Right cardiac atrium (tissue), 5 donors: ENCODE results near the gene KIF13A. TPM values are rescaled to one million over a fixed set of nuclear protein-coding genes. Genes with fewer than 3 reads are reported as not detected.
A peak's percentile ranks its signal among the peaks of the same experiment; 100 is the strongest.

Experiments used
- ATAC-seq, 2 donors: fragments of 200-7000 bp; cut with Tn5 transposase; one replicate each; pipeline versions ENCODE4 v1.8.0 to v1.9.1; 2020; ENCODE audit warnings: moderate library complexity in 2 of 2, mild to moderate bottlenecking in 1 of 2
- DNase-seq, 3 donors: peaks; one replicate each; pipeline ENCODE4 v3.0.0-alpha.2; 2020
- H3K27ac ChIP-seq: one replicate; pipeline ENCODE4 v1.5.1; 2013; ENCODE audit warnings: mild to moderate bottlenecking, low read length, control low read depth, moderate library complexity
- H3K27me3 ChIP-seq: one replicate; pipeline ENCODE4 v1.6.1; 2013; ENCODE audit not compliant: control insufficient read depth, insufficient read depth
- H3K4me1 ChIP-seq: one replicate; pipeline ENCODE4 v1.6.1; 2013; ENCODE audit warnings: low read length; ENCODE audit not compliant: control insufficient read depth, insufficient read depth
- H3K4me3 ChIP-seq: one replicate; pipeline ENCODE4 v1.5.1; 2013; ENCODE audit warnings: low read length, control low read depth
- H3K9me3 ChIP-seq: one replicate; pipeline ENCODE4 v1.6.1; 2013; ENCODE audit warnings: low read length; ENCODE audit not compliant: control insufficient read depth
- WGBS: extraction: QIAGEN DNeasy Blood & Tissue Kit; methylation state at CpG from one replicate; pipeline ENCODE4 v1.1.7; 2013; 5-methylcytosine and 5-hydroxymethylcytosine counted together
- intact Hi-C, 4 donors: fragments of 100-400 bp; cut with DNase I; formaldehyde crosslinking; loops; one replicate each; pipeline versions ENCODE4 v1.11.0 to v1.14.0; 2022 to 2023
- polyA plus RNA-seq: library from polyadenylated mRNA; stranded (reverse); fragments of 200-250 nt; gene quantifications from one replicate; pipeline ENCODE4 v1.2.3, GENCODE V29; 2013
- total RNA-seq, 4 donors: library from RNA; stranded (reverse); fragmentation: NEBNext Ultra II Directional; extraction: Animal tissue kit (Norgen Biotek cat#: 25700); gene quantifications; one replicate each; pipeline ENCODE4 v1.2.1, GENCODE V29; 2021
- donor health status: healthy with polysubstance abuse.
- donor health status: DM: no; HTN: yes; CAD: no.
- donor health status: DM: no; HTN: no; CAD: no.
- donor health status: DM: no; HTN: yes; CAD: no; lungs with severe emphysema.
- donor health status: DM: yes; HTN: yes; CAD: no.

The KIF13A gene
- total and polyA plus RNA-seq, 5 donors, result 27.2 to 79.6 (median 67.3) TPM

GRCh38 chr6:17842934-17843821 lies 144.3 kb downstream of the KIF13A start:
- no peaks in the 10 kb centered on the region for H3K4me1 ChIP-seq
- intact Hi-C loops, result no loop called here
- H3K27ac ChIP-seq, result no peak overlapping the region
- 84% methylated on average over 8 of the region's 8 CpGs for WGBS
- no peak for DNase-seq
- no peaks in the 10 kb centered on the region for H3K9me3 ChIP-seq
- ATAC-seq, result peak in 1 of 2 donors; percentile 70
- H3K27me3 ChIP-seq, result no peaks in the 10 kb centered on the region
- H3K4me3 ChIP-seq, result no peak overlapping the region

GRCh38 chr6:17842014-17842776 lies 145.2 kb downstream of the KIF13A start:
- H3K27ac ChIP-seq, result no peak overlapping the region
- no peaks in the 10 kb centered on the region for H3K9me3 ChIP-seq
- H3K4me1 ChIP-seq, result no peaks in the 10 kb centered on the region
- no peaks in the 10 kb centered on the region for H3K27me3 ChIP-seq
- no peak overlapping the region for H3K4me3 ChIP-seq
- WGBS, result 97% methylated on average over 3 of the region's 3 CpGs
- ATAC-seq, result no peak
- DNase-seq, result no peak
- intact Hi-C loops, result no loop called here

GRCh38 chr6:17839513-17840223 lies 147.8 kb downstream of the KIF13A start:
- H3K4me1 ChIP-seq, result no peaks in the 10 kb centered on the region
- intact Hi-C loops, result loop anchor here (10.0 kb wide), 2 partner anchors 145 to 285 kb away; partner anchors contain the start of genes NHLRC1 (in 3 of the 4) and KIF13A (in 1 of the 4)
- no peaks in the 10 kb centered on the region for H3K27me3 ChIP-seq
- H3K4me3 ChIP-seq, result no peak overlapping the region
- 91% methylated on average over 9 of the region's 9 CpGs for WGBS
- DNase-seq (no peak), ATAC-seq (no peak)
- no peaks in the 10 kb centered on the region for H3K9me3 ChIP-seq
- H3K27ac ChIP-seq, result no peak overlapping the region

GRCh38 chr6:17836293-17836692 lies 151.1 kb downstream of the KIF13A start:
- Histone ChIP-seq H3K4me3 (no peak overlapping the region), H3K4me1 (peaks cover 2% of the 10 kb centered on the region), H3K27ac (no peak overlapping the region), H3K9me3 (no peaks in the 10 kb centered on the region), H3K27me3 (no peaks in the 10 kb centered on the region)
- ATAC-seq (no peak), DNase-seq (no peak)
- intact Hi-C loops, result loop anchor here (10.0 kb wide), 2 partner anchors 149 to 289 kb away; partner anchors contain the start of genes NHLRC1 (in 3 of the 4) and KIF13A (in 1 of the 4)
- WGBS, result 86% methylated on average over 2 of the region's 2 CpGs

GRCh38 chr6:17835784-17836183 lies 151.7 kb downstream of the KIF13A start:
- no peak for ATAC-seq
- H3K27ac ChIP-seq, result no peak overlapping the region
- H3K4me3 ChIP-seq, result no peak overlapping the region
- H3K4me1 ChIP-seq, result peaks cover 2% of the 10 kb centered on the region
- H3K9me3 ChIP-seq, result no peaks in the 10 kb centered on the region
- no peaks in the 10 kb centered on the region for H3K27me3 ChIP-seq
- intact Hi-C loops, result loop anchor here (10.0 kb wide), 2 partner anchors 149 to 289 kb away; partner anchors contain the start of genes NHLRC1 (in 3 of the 4) and KIF13A (in 1 of the 4)
- DNase-seq, result no peak

GRCh38 chr6:17831135-17831534 lies 156.3 kb downstream of the KIF13A start:
- intact Hi-C loops, result loop anchor here (5.0 to 10.0 kb wide), 3 partner anchors 154 to 294 kb away; partner anchors contain the start of genes NHLRC1 (in 4 of the 4) and KIF13A (in 1 of the 4)
- no peaks in the 10 kb centered on the region for H3K27me3 ChIP-seq
- 39% methylated on average over 4 of the region's 4 CpGs for WGBS
- H3K4me3 ChIP-seq, result no peak overlapping the region
- ATAC-seq (peak; percentile 71 to 92), DNase-seq (no peak)
- H3K27ac ChIP-seq, result no peak overlapping the region
- H3K4me1 ChIP-seq, result peaks cover 2% of the 10 kb centered on the region
- no peaks in the 10 kb centered on the region for H3K9me3 ChIP-seq

- Histone ChIP-seq H3K27ac (no peak overlapping the region), H3K4me1 (peaks cover 2% of the 10 kb centered on the region), H3K9me3 (no peaks in the 10 kb centered on the region), H3K4me3 (no peak overlapping the region), H3K27me3 (no peaks in the 10 kb centered on the region)
- intact Hi-C loops, result loop anchor here (5.0 to 10.0 kb wide), 3 partner anchors 155 to 295 kb away; partner anchors contain the start of genes NHLRC1 (in 4 of the 4) and KIF13A (in 1 of the 4)
- DNase-seq (no peak), ATAC-seq (no peak)
- WGBS, result 81% methylated on average over 3 of the region's 3 CpGs
These were observed 157.5 kb downstream of the KIF13A start for GRCh38 chr6:17829905-17830304.

GRCh38 chr6:17828149-17828548 lies 159.3 kb downstream of the KIF13A start:
- ATAC-seq (no peak), DNase-seq (no peak)
- no peaks in the 10 kb centered on the region for H3K9me3 ChIP-seq
- H3K4me3 ChIP-seq, result no peak overlapping the region
- H3K4me1 ChIP-seq, result peaks cover 2% of the 10 kb centered on the region
- H3K27me3 ChIP-seq, result no peaks in the 10 kb centered on the region
- WGBS, result 88% methylated on average over 5 of the region's 5 CpGs
- intact Hi-C loops, result no loop called here
- no peak overlapping the region for H3K27ac ChIP-seq

- no peaks in the 10 kb centered on the region for H3K27me3 ChIP-seq
- intact Hi-C loops, result no loop called here
- H3K4me3 ChIP-seq, result no peak overlapping the region
- H3K9me3 ChIP-seq, result no peaks in the 10 kb centered on the region
- H3K27ac ChIP-seq, result no peak overlapping the region
- ATAC-seq (no peak), DNase-seq (no peak)
- no peaks in the 10 kb centered on the region for H3K4me1 ChIP-seq
These were observed 161.1 kb downstream of the KIF13A start for GRCh38 chr6:17826301-17826700.

GRCh38 chr6:17820055-17820454 lies 167.4 kb downstream of the KIF13A start:
- ATAC-seq (peak; percentile 46 to 54), DNase-seq (no peak)
- H3K4me3 ChIP-seq, result no peak overlapping the region
- 84% methylated on average over 7 of the region's 7 CpGs for WGBS
- peaks cover 3% of the 10 kb centered on the region for H3K4me1 ChIP-seq
- H3K27ac ChIP-seq, result no peak overlapping the region
- intact Hi-C loops, result no loop called here
- H3K27me3 ChIP-seq, result no peaks in the 10 kb centered on the region
- H3K9me3 ChIP-seq, result no peaks in the 10 kb centered on the region
